Activated CD4-positive, alpha-beta memory T cell treated with anti-CD3 and anti-CD28 coated beads for 36 hours (primary cell): Measurements from ENCODE around the gene KCNJ4. TPM values are rescaled to one million over a fixed set of nuclear protein-coding genes. Genes with fewer than 3 reads are reported as not detected.
"Not testable (repeated sequence)": the region's sequence is repeated elsewhere in the genome, so short reads cannot be mapped to it uniquely, and the experiment has no call there.

Experiments used
- CTCF ChIA-PET: fragments of 350-600 bp; sonication (Branson Sonifier 250); formaldehyde crosslinking; loops from one replicate; lab custom pipeline; 2021; ENCODE audit warnings: antibody characterized with exemption, inconsistent platforms; lab: Charles Lee
- POLR2A ChIA-PET: fragments of 350-600 bp; sonication (Branson Sonifier 250); formaldehyde crosslinking; loops from one replicate; lab custom pipeline; 2021; ENCODE audit warnings: antibody characterized with exemption; lab: Charles Lee
- DNase-seq: peaks from one replicate; pipeline ENCODE4 v3.0.0-alpha.2; 2020
- H3K27ac Mint-ChIP-seq: one replicate; pipeline ENCODE4 v1.8.0; 2021; ENCODE audit warnings: mixed read lengths
- H3K27me3 Mint-ChIP-seq: one replicate; pipeline ENCODE4 v1.8.0; 2021; ENCODE audit warnings: mixed read lengths
- H3K36me3 Mint-ChIP-seq: one replicate; pipeline ENCODE4 v1.8.0; 2021; ENCODE audit warnings: mixed read lengths
- H3K4me1 Mint-ChIP-seq: one replicate; pipeline ENCODE4 v1.8.0; 2021; ENCODE audit warnings: low read depth, mixed read lengths
- H3K4me3 Mint-ChIP-seq: one replicate; pipeline ENCODE4 v1.8.0; 2021; ENCODE audit warnings: mild to moderate bottlenecking, mixed read lengths
- H3K9me3 Mint-ChIP-seq: one replicate; pipeline ENCODE4 v1.8.0; 2021; ENCODE audit warnings: mixed read lengths
- intact Hi-C: fragments of 100-400 bp; cut with micrococcal nuclease; formaldehyde crosslinking; loops from one replicate; pipeline ENCODE4 v1.15.1; 2023
- total RNA-seq, 2 experiments: library from RNA; stranded (reverse); gene quantifications; one replicate each; pipeline ENCODE4 v1.2.3, GENCODE V29; 2021

The KCNJ4 gene
- total RNA-seq, 2 experiments from 2014 or later: not detected

DNA sequence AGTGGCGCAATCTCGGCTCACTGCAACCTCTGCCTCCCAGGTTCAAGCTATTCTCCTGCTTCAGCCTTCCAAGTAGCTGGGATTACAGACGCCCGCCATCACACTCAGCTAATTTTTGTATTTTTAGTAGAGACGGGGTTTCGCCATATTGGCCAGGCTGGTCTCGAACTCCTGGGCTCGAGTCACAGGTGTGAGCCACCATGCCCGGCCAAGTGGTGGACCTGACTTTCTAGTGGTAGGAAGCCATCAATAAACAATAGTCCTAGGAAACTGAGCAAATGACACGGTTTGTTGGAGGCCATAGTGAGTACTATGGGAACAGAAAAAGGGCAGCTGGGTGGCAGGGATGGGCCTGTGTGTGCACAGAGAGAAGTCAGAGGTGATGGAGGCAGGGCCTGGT, 15.2 kb upstream of the KCNJ4 start:
- H3K4me3 Mint-ChIP-seq, H3K27ac Mint-ChIP-seq, POLR2A ChIA-PET, H3K36me3 Mint-ChIP-seq, intact Hi-C loops, H3K9me3 Mint-ChIP-seq, DNase-seq, H3K4me1 Mint-ChIP-seq: not testable (repeated sequence)
- CTCF ChIA-PET: interaction anchor here (1.2 kb wide), 1 partner anchor 71 kb away, joined by 4 read pairs; no protein-coding TSS in a partner anchor
- H3K27me3 Mint-ChIP-seq: peaks cover 17% of the 10 kb centered on the region

- peaks cover 8% of the 10 kb centered on the region for H3K4me1 Mint-ChIP-seq
- H3K27me3 Mint-ChIP-seq: peaks cover 17% of the 10 kb centered on the region
- intact Hi-C loops: no loop called here
- no peak for DNase-seq
- H3K9me3 Mint-ChIP-seq: no peaks in the 10 kb centered on the region
- no peak overlapping the region for H3K27ac Mint-ChIP-seq
- ChIA-PET CTCF (interaction anchor here (1.1 to 1.3 kb wide), 3 partner anchors 8 to 70 kb away, joined by 3 to 4 read pairs (median 3); no protein-coding TSS in a partner anchor), POLR2A (no interaction called here)
- no peak overlapping the region for H3K4me3 Mint-ChIP-seq
- H3K36me3 Mint-ChIP-seq: no peaks in the 10 kb centered on the region
These were observed 14.3 kb upstream of the KCNJ4 start for GRCh38 chr22:38469306-38469781.

- H3K9me3 Mint-ChIP-seq: no peaks in the 10 kb centered on the region
- peaks cover 22% of the 10 kb centered on the region for H3K27me3 Mint-ChIP-seq
- peaks cover 8% of the 10 kb centered on the region for H3K4me1 Mint-ChIP-seq
- intact Hi-C loops: no loop called here
- ChIA-PET POLR2A (interaction anchor here (0.6 to 1.0 kb wide), 2 partner anchors 10 to 13 kb away, joined by 4 to 7 read pairs; no protein-coding TSS in a partner anchor), CTCF (interaction anchor here (1.1 to 1.3 kb wide), 3 partner anchors 9 to 70 kb away, joined by 3 to 4 read pairs (median 3); no protein-coding TSS in a partner anchor)
- no peaks in the 10 kb centered on the region for H3K36me3 Mint-ChIP-seq
- H3K4me3 Mint-ChIP-seq: peak overlapping the region; percentile 49
- no peak overlapping the region for H3K27ac Mint-ChIP-seq
- no peak for DNase-seq
These were observed 13.7 kb upstream of the KCNJ4 start for GRCh38 chr22:38468443-38469305.

DNA sequence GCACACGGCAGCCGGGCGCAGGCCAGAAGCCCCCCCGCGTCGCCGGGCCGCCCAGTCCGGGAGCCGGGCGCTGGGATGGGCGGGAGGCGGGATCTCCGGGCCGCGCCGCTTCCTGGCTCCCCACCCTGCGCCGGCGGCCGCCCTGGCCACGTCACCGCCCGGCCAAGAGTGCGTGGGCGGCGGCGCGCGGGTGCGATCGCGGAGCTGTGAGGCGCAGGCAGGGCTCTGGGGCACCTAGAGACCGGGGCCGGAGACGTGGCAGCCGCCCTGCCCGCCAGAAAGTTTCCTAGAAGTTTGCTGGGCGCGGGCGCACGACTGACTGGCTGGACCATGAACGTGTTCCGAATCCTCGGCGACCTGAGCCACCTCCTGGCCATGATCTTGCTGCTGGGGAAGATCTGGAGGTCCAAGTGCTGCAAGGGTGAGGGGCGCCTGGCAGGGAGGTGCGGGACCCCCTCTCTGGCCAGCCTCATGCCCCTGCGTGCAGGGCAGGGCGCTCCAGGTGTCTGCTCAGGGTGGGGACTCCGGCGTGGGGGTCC, 13.0 kb upstream of the KCNJ4 start, which contains the start of gene KDELR3:
Gene KDELR3 (plus strand): TSS at position 193 of the 539 bp plus-strand sequence. CDS start 138 bp downstream, at position 331.
- H3K27ac Mint-ChIP-seq: no peak within 1 kb of the TSS
- no peaks in the 10 kb centered on the region for H3K9me3 Mint-ChIP-seq
- H3K36me3 Mint-ChIP-seq: no peaks in the 10 kb centered on the region
- CTCF ChIA-PET: interaction anchor here (1.3 kb wide), 1 partner anchor 9 kb away, joined by 3 read pairs; no protein-coding TSS in a partner anchor
- intact Hi-C loops: no loop called here
- H3K4me3 Mint-ChIP-seq: peak within 1 kb of the TSS; percentile 62
- DNase-seq: peak; percentile 77
- POLR2A ChIA-PET: interaction anchor here (0.6 to 1.0 kb wide), 2 partner anchors 10 to 13 kb away, joined by 4 to 7 read pairs; no protein-coding TSS in a partner anchor
- H3K27me3 Mint-ChIP-seq: peaks cover 26% of the 10 kb centered on the region
- H3K4me1 Mint-ChIP-seq: peaks cover 8% of the 10 kb centered on the region

DNA sequence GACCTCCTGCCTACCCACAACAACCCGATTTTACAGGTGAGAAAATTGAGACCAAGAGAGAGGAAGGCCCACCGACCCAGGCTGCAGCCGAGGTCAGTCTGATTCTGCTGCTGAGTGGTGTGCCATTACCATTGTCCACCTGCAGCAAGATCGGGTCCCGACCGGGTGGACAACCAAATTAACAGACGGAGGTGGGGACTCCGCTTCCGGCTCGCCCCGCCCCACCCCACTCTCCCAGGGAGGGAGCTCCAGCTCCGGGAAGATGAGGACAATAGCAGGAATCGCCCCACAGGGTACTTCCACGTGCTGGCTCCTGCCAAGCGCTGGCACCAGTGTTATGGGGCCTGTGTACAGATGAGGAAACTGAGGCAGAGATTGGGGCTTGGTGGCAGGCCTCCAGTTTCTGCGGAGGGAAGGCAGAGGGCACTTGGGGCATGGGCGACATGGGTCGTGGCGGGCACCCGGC, 12.5 kb upstream of the KCNJ4 start:
- intact Hi-C loops: no loop called here
- no peak overlapping the region for H3K27ac Mint-ChIP-seq

GRCh38 chr22:38465673-38466490, 10.9 kb upstream of the KCNJ4 start:
- ChIA-PET POLR2A (no interaction called here), CTCF (no interaction called here)
- H3K27me3 Mint-ChIP-seq: peaks cover 40% of the 10 kb centered on the region

More for the DNA sequence above, 12.5 kb upstream of the KCNJ4 start:
- ChIA-PET POLR2A (no interaction called here), CTCF (no interaction called here)
- H3K27me3 Mint-ChIP-seq: peaks cover 28% of the 10 kb centered on the region
- H3K36me3 Mint-ChIP-seq: no peaks in the 10 kb centered on the region
- no peaks in the 10 kb centered on the region for H3K9me3 Mint-ChIP-seq
- H3K4me1 Mint-ChIP-seq: peaks cover 8% of the 10 kb centered on the region
- DNase-seq: no peak
- H3K4me3 Mint-ChIP-seq: peak overlapping the region; percentile 62

GRCh38 chr22:38464992-38465672, 10.1 kb upstream of the KCNJ4 start:
- peaks cover 8% of the 10 kb centered on the region for H3K4me1 Mint-ChIP-seq
- CTCF ChIA-PET: interaction anchor here (0.6 kb wide), 1 partner anchor 18 kb away, joined by 3 read pairs; no protein-coding TSS in a partner anchor
- intact Hi-C loops: loop anchor here (5.0 kb wide), 1 partner anchor 107 kb away; the partner anchor contains the start of gene DMC1
- POLR2A ChIA-PET: no interaction called here
- no peak for DNase-seq
- no peaks in the 10 kb centered on the region for H3K9me3 Mint-ChIP-seq
- no peak overlapping the region for H3K4me3 Mint-ChIP-seq
- H3K36me3 Mint-ChIP-seq: no peaks in the 10 kb centered on the region
- no peak overlapping the region for H3K27ac Mint-ChIP-seq
- H3K27me3 Mint-ChIP-seq: peaks cover 45% of the 10 kb centered on the region

More at GRCh38 chr22:38465673-38466490, 10.9 kb upstream of the KCNJ4 start:
- no peak overlapping the region for H3K4me3 Mint-ChIP-seq
- intact Hi-C loops: no loop called here
- no peaks in the 10 kb centered on the region for H3K9me3 Mint-ChIP-seq
- H3K4me1 Mint-ChIP-seq: peaks cover 8% of the 10 kb centered on the region
- no peak overlapping the region for H3K27ac Mint-ChIP-seq
- no peaks in the 10 kb centered on the region for H3K36me3 Mint-ChIP-seq
- DNase-seq: no peak

DNA sequence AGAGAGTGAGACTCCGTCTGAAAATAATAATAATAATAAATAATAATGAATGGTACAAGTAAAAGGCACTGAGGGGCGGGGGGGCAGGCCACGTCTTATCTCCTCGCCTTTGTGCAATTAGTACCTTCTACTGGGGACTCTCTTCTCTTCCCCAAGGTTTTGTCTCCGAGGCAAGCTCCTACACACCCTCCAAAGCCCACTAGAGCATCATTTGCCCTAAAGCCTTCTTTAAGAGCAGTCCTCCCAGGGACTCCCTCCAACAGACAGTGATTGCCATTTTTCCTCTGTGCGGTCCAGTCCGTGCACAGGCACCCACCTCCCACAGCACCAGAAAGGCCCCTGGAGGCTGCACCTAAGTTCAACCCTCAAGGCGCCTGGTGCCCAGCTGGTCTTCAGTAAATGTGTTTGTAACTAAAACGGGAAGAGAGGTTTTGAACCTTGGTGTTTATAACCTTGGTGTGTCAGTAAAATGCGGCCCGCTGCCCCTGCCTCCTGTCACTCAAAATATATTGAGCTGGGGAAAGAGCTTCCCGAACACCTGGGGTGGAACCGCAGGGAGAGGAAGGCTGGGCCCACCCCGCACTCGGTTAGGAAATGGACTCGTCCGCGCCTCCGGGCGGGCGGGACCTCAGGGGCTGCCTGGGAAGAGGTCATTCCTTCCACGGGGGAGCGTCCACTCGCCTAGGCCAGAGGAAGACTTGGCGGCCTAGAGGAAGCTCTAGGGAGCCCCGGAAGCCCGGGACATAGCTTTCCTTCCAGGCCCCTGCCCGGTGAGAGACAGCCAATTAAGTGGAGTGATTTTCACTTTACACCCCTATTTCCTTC, 8.2 kb upstream of the KCNJ4 start:
- DNase-seq: no peak
- ChIA-PET CTCF (no interaction called here), POLR2A (no interaction called here)
- H3K27me3 Mint-ChIP-seq: peaks cover 59% of the 10 kb centered on the region
- intact Hi-C loops: loop anchor here (5.0 kb wide), 1 partner anchor 109 kb away; the partner anchor contains the start of gene DMC1
- H3K27ac Mint-ChIP-seq: no peak overlapping the region
- H3K4me1 Mint-ChIP-seq: peaks cover 6% of the 10 kb centered on the region
- H3K4me3 Mint-ChIP-seq: no peak overlapping the region
- no peaks in the 10 kb centered on the region for H3K9me3 Mint-ChIP-seq
- H3K36me3 Mint-ChIP-seq: no peaks in the 10 kb centered on the region

DNA sequence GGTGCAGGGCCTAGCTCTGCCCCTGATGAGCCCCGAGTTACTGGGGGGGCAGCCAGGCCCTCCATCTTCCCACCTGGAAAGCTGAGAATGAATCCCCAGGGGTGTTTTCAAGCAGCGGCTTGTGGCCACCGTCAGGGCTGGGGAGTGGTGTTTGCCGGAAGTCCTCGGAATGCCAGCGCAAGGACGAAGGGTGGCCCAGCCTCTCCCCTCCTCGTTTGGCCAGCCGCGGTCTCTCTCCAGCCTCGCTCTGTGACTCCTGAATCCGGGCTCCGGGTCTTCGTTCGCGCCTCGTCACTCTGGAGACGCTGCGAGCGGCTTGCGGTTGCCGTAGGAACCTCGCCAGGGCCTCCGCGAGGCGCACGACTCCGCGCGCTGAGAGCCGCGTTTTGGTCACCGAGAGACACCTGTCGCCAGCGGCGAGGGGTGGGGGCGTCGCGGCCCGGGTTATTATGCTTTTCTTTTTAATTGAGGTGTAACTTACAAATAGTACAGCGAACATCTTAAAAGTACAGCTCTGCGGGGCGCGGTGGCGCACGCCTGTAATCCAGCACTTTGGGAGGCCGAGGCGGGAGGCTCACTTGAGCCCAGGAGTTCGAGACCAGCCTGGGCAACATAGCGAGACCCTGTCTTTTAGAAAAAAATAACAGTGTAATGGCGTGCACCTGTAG, 6.5 kb upstream of the KCNJ4 start:
- intact Hi-C loops: loop anchor here (5.0 kb wide), 1 partner anchor 111 kb away; the partner anchor contains the start of gene DMC1
- DNase-seq: peak; percentile 78
- Mint-ChIP-seq H3K36me3 (no peaks in the 10 kb centered on the region), H3K4me1 (peaks cover 1% of the 10 kb centered on the region), H3K4me3 (no peak overlapping the region), H3K27me3 (peaks cover 64% of the 10 kb centered on the region), H3K27ac (no peak overlapping the region), H3K9me3 (no peaks in the 10 kb centered on the region)
- ChIA-PET CTCF (no interaction called here), POLR2A (no interaction called here)

- intact Hi-C loops: loop anchor here (5.0 kb wide), 1 partner anchor 111 kb away; the partner anchor contains the start of gene DMC1
These were observed 6.0 kb upstream of the KCNJ4 start for GRCh38 chr22:38461057-38461413.

More at GRCh38 chr22:38461057-38461413, 6.0 kb upstream of the KCNJ4 start:
- Mint-ChIP-seq H3K4me1 (peaks cover 5% of the 10 kb centered on the region), H3K27me3 (peaks cover 65% of the 10 kb centered on the region), H3K9me3 (no peaks in the 10 kb centered on the region), H3K4me3 (no peak overlapping the region), H3K36me3 (no peaks in the 10 kb centered on the region), H3K27ac (no peak overlapping the region)
- ChIA-PET POLR2A (no interaction called here), CTCF (no interaction called here)
- DNase-seq: no peak
